ENCODE measurements around the gene ZNF638.

ZNF638 gene, protein sequence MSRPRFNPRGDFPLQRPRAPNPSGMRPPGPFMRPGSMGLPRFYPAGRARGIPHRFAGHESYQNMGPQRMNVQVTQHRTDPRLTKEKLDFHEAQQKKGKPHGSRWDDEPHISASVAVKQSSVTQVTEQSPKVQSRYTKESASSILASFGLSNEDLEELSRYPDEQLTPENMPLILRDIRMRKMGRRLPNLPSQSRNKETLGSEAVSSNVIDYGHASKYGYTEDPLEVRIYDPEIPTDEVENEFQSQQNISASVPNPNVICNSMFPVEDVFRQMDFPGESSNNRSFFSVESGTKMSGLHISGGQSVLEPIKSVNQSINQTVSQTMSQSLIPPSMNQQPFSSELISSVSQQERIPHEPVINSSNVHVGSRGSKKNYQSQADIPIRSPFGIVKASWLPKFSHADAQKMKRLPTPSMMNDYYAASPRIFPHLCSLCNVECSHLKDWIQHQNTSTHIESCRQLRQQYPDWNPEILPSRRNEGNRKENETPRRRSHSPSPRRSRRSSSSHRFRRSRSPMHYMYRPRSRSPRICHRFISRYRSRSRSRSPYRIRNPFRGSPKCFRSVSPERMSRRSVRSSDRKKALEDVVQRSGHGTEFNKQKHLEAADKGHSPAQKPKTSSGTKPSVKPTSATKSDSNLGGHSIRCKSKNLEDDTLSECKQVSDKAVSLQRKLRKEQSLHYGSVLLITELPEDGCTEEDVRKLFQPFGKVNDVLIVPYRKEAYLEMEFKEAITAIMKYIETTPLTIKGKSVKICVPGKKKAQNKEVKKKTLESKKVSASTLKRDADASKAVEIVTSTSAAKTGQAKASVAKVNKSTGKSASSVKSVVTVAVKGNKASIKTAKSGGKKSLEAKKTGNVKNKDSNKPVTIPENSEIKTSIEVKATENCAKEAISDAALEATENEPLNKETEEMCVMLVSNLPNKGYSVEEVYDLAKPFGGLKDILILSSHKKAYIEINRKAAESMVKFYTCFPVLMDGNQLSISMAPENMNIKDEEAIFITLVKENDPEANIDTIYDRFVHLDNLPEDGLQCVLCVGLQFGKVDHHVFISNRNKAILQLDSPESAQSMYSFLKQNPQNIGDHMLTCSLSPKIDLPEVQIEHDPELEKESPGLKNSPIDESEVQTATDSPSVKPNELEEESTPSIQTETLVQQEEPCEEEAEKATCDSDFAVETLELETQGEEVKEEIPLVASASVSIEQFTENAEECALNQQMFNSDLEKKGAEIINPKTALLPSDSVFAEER (N-terminal part only)

GRCh38 chr2:71331581-71332434, at the start of gene ZNF638:
ZNF638 (plus strand) TSS chr2:71331782; CDS start chr2:71348955, 17,173 bp downstream.
- Mint-ChIP-seq H3K27me3 (peaks cover 4% of the 10 kb centered on the region), H3K9me3 (no peaks in the 10 kb centered on the region), H3K36me3 (ENCODE audit: low read depth) (peaks cover 11% of the 10 kb centered on the region), H3K4me1 (ENCODE audit: low read depth) (peaks cover 43% of the 10 kb centered on the region), H3K27ac (peak within 1 kb of the TSS; percentile 97), H3K4me3 (peak within 1 kb of the TSS; percentile 98)

GRCh38 chr2:71281950-71282349, 49.6 kb upstream of the ZNF638 start:
- H3K4me1 Mint-ChIP-seq (ENCODE audit: low read depth) = peaks cover 10% of the 10 kb centered on the region
- H3K36me3 Mint-ChIP-seq (ENCODE audit: low read depth) = no peaks in the 10 kb centered on the region
- H3K27me3 Mint-ChIP-seq = peaks cover 63% of the 10 kb centered on the region
- no peak overlapping the region for H3K27ac Mint-ChIP-seq
- H3K9me3 Mint-ChIP-seq = no peaks in the 10 kb centered on the region
- no peak overlapping the region for H3K4me3 Mint-ChIP-seq

GRCh38 chr2:71282493-71282892, 49.1 kb upstream of the ZNF638 start:
- no peaks in the 10 kb centered on the region for H3K36me3 Mint-ChIP-seq (ENCODE audit: low read depth)
- peaks cover 59% of the 10 kb centered on the region for H3K27me3 Mint-ChIP-seq
- no peak overlapping the region for H3K4me3 Mint-ChIP-seq
- peaks cover 5% of the 10 kb centered on the region for H3K4me1 Mint-ChIP-seq (ENCODE audit: low read depth)
- no peak overlapping the region for H3K27ac Mint-ChIP-seq
- no peaks in the 10 kb centered on the region for H3K9me3 Mint-ChIP-seq

GRCh38 chr2:71283131-71283530, 48.5 kb upstream of the ZNF638 start:
- no peak overlapping the region for H3K4me3 Mint-ChIP-seq
- H3K27me3 Mint-ChIP-seq = peaks cover 53% of the 10 kb centered on the region
- no peaks in the 10 kb centered on the region for H3K9me3 Mint-ChIP-seq
- H3K36me3 Mint-ChIP-seq (ENCODE audit: low read depth) = no peaks in the 10 kb centered on the region
- no peaks in the 10 kb centered on the region for H3K4me1 Mint-ChIP-seq (ENCODE audit: low read depth)
- no peak overlapping the region for H3K27ac Mint-ChIP-seq

- peaks cover 32% of the 10 kb centered on the region for H3K27me3 Mint-ChIP-seq
- H3K27ac Mint-ChIP-seq = no peak overlapping the region
- no peak overlapping the region for H3K4me3 Mint-ChIP-seq
- no peaks in the 10 kb centered on the region for H3K36me3 Mint-ChIP-seq (ENCODE audit: low read depth)
- no peaks in the 10 kb centered on the region for H3K4me1 Mint-ChIP-seq (ENCODE audit: low read depth)
- no peaks in the 10 kb centered on the region for H3K9me3 Mint-ChIP-seq
These were observed 45.9 kb upstream of the ZNF638 start for GRCh38 chr2:71285706-71286105.

- H3K9me3 Mint-ChIP-seq = no peaks in the 10 kb centered on the region
- H3K27me3 Mint-ChIP-seq = no peaks in the 10 kb centered on the region
- H3K4me3 Mint-ChIP-seq = no peak overlapping the region
- no peaks in the 10 kb centered on the region for H3K36me3 Mint-ChIP-seq (ENCODE audit: low read depth)
- no peaks in the 10 kb centered on the region for H3K4me1 Mint-ChIP-seq (ENCODE audit: low read depth)
- H3K27ac Mint-ChIP-seq = no peak overlapping the region
These were observed 40.2 kb upstream of the ZNF638 start for GRCh38 chr2:71291398-71291797.

GRCh38 chr2:71292159-71292558, 39.4 kb upstream of the ZNF638 start:
- H3K9me3 Mint-ChIP-seq = no peaks in the 10 kb centered on the region
- no peak overlapping the region for H3K4me3 Mint-ChIP-seq
- H3K4me1 Mint-ChIP-seq (ENCODE audit: low read depth) = no peaks in the 10 kb centered on the region
- H3K27ac Mint-ChIP-seq = no peak overlapping the region
- no peaks in the 10 kb centered on the region for H3K36me3 Mint-ChIP-seq (ENCODE audit: low read depth)
- H3K27me3 Mint-ChIP-seq = no peaks in the 10 kb centered on the region

GRCh38 chr2:71298914-71299313, 32.7 kb upstream of the ZNF638 start:
- no peaks in the 10 kb centered on the region for H3K4me1 Mint-ChIP-seq (ENCODE audit: low read depth)
- no peaks in the 10 kb centered on the region for H3K27me3 Mint-ChIP-seq
- H3K36me3 Mint-ChIP-seq (ENCODE audit: low read depth) = no peaks in the 10 kb centered on the region
- no peaks in the 10 kb centered on the region for H3K9me3 Mint-ChIP-seq
- H3K27ac Mint-ChIP-seq = no peak overlapping the region
- H3K4me3 Mint-ChIP-seq = no peak overlapping the region

DNA sequence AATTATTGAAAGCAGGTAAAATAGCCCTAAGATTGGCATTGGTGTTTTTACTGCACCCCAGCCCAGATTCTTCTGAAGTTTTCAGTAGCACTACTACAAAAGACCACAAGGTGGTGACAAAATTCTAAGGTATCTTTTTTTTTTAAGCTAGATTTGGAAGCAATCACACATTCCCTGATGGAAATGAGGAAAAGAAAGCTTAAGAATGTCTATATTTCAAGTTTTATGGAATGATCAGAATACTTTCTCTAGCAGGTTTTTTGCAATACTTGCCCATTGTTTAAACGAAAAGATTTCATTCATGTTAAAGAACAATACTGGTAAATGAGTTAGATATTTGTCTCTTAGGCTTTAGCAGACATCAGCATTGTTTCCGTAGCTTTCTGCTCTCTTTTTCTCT, 32.1 kb upstream of the ZNF638 start:
- H3K4me1 Mint-ChIP-seq (ENCODE audit: low read depth) = no peaks in the 10 kb centered on the region
- H3K9me3 Mint-ChIP-seq = no peaks in the 10 kb centered on the region
- no peaks in the 10 kb centered on the region for H3K27me3 Mint-ChIP-seq
- no peaks in the 10 kb centered on the region for H3K36me3 Mint-ChIP-seq (ENCODE audit: low read depth)
- H3K4me3 Mint-ChIP-seq = no peak overlapping the region
- H3K27ac Mint-ChIP-seq = no peak overlapping the region

GRCh38 chr2:71303849-71304248, 27.7 kb upstream of the ZNF638 start:
- H3K9me3 Mint-ChIP-seq = no peaks in the 10 kb centered on the region
- H3K4me3 Mint-ChIP-seq = no peak overlapping the region

GRCh38 chr2:71306762-71307161, 24.8 kb upstream of the ZNF638 start:
- Mint-ChIP-seq H3K36me3 (ENCODE audit: low read depth) (no peaks in the 10 kb centered on the region), H3K4me3 (no peak overlapping the region), H3K4me1 (ENCODE audit: low read depth) (no peaks in the 10 kb centered on the region), H3K27me3 (no peaks in the 10 kb centered on the region), H3K27ac (no peak overlapping the region), H3K9me3 (no peaks in the 10 kb centered on the region)

More at GRCh38 chr2:71303849-71304248, 27.7 kb upstream of the ZNF638 start:
- no peaks in the 10 kb centered on the region for H3K36me3 Mint-ChIP-seq (ENCODE audit: low read depth)
- H3K4me1 Mint-ChIP-seq (ENCODE audit: low read depth) = no peaks in the 10 kb centered on the region
- no peaks in the 10 kb centered on the region for H3K27me3 Mint-ChIP-seq
- H3K27ac Mint-ChIP-seq = no peak overlapping the region

DNA sequence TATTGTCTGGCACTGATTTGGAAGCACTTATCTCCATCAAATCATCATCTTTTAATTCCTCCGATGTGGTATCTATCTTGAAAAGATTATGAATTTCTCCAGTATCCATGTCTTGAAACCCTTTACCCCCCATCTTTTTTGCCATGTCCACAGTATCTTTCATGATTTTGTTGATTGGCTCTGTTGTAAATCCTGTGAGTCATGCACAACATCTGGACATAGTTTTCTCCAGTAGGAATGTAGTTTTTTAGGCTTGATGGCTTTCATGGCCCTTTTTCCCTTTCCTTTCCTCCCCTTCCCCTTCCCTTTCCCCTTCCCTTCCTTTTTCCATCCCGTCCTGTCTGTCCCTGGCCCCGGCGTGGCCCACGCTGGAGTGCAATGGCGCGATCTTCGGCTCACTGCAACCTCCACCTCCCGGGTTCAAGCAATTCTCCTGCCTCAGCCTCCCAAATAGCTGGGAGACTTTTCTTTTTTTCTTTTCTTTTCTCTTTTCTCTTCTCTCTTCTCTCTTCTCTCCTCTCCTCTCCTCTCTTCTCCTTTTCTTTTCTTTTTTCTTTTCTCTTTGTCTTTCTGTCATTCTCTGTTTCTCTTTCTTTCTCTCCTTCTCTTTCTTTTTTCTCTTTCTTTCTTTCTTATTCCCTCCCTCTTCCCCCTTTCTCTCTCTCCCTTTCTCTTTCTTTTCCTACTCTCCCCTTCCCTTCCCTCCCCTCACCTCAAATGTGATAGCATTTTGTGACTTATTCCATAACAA, 18.4 kb upstream of the ZNF638 start:
- peaks cover 10% of the 10 kb centered on the region for H3K36me3 Mint-ChIP-seq (ENCODE audit: low read depth)
- no peaks in the 10 kb centered on the region for H3K4me1 Mint-ChIP-seq (ENCODE audit: low read depth)
- H3K27me3 Mint-ChIP-seq = no peaks in the 10 kb centered on the region
- H3K4me3 Mint-ChIP-seq = no peak overlapping the region
- peaks cover 9% of the 10 kb centered on the region for H3K9me3 Mint-ChIP-seq
- no peak overlapping the region for H3K27ac Mint-ChIP-seq

DNA sequence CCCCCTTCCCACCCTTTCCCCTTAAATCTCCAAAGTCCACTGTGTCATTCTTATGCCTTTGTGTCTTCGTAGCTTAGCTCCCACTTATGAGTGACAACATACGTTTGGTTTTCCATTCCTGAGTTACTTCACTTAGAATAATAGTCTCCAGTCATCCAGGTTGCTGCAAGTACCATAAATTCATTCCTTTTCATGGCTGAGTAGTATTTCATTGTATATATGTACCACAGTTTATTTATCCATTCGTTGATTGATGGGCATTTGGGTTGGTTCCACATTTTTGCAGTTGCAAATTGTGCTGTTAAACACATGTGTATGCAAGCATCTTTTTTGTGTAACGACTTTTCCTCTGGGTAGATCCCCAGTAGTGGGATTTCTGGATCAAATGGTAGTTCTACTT, 14.5 kb upstream of the ZNF638 start:
- H3K27ac Mint-ChIP-seq = no peak overlapping the region
- peaks cover 24% of the 10 kb centered on the region for H3K36me3 Mint-ChIP-seq (ENCODE audit: low read depth)
- H3K27me3 Mint-ChIP-seq = peaks cover 3% of the 10 kb centered on the region
- H3K4me3 Mint-ChIP-seq = no peak overlapping the region
- no peaks in the 10 kb centered on the region for H3K4me1 Mint-ChIP-seq (ENCODE audit: low read depth)
- peaks cover 23% of the 10 kb centered on the region for H3K9me3 Mint-ChIP-seq

Data from stimulated activated naive CD8-positive, alpha-beta T cell treated with anti-CD3 and anti-CD28 coated beads, Interleukin-15, Interleukin-2, amounts not matched to agents 100 ng/mL and 50 ng/mL, for 24 hours (primary cell).